Epithelial cell of proximal tubule (primary cell): Measurements from ENCODE around the gene TFPI. TPM values are rescaled to one million over a fixed set of nuclear protein-coding genes. Genes with fewer than 3 reads are reported as not detected.

Source experiments
- DNase-seq: peaks from one replicate; pipeline ENCODE4 v3.0.0-alpha.2; 2011; ENCODE audit warnings: low read depth
- H3K4me3 ChIP-seq: 2 replicates; pipeline ENCODE4 v1.5.1; 2011; ENCODE audit warnings: low read depth, mild to moderate bottlenecking, low read length
- total RNA-seq: library from RNA; depleted of rRNA; stranded (reverse); fragments of >200 nt; gene quantifications from 2 replicates; pipeline ENCODE4 v1.2.3, GENCODE V29; 2015
- TF ChIP-seq, protein P1 (sequence below): conservative IDR thresholded peaks from 2 replicates; pipeline ENCODE4 v1.5.1; 2012; ENCODE audit warnings: low read depth, mild to moderate bottlenecking, low read length

TFPI gene
- total RNA-seq, 1 donor from 2014 or later: 99.7 TPM

DNA sequence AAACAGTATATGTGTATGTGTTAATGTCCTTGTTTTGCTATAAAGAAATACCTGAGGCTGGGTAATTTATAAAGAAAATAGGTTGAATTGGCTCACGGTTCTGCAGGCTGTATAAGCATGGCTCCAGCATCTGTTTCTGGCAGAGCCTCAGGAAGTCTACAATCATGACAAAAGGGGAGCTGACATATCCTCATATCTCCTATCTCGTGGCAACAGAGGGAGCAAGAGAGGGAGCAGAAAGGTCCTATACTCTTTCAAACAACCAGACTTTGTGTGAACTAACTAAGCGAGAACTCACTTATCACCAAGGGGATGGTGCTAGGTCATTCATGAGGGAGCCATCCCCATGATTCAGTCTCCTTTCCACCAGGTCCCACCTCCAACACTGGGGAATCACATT lies 119.2 kb downstream of the TFPI start:
- TF ChIP-seq, protein P1, sequence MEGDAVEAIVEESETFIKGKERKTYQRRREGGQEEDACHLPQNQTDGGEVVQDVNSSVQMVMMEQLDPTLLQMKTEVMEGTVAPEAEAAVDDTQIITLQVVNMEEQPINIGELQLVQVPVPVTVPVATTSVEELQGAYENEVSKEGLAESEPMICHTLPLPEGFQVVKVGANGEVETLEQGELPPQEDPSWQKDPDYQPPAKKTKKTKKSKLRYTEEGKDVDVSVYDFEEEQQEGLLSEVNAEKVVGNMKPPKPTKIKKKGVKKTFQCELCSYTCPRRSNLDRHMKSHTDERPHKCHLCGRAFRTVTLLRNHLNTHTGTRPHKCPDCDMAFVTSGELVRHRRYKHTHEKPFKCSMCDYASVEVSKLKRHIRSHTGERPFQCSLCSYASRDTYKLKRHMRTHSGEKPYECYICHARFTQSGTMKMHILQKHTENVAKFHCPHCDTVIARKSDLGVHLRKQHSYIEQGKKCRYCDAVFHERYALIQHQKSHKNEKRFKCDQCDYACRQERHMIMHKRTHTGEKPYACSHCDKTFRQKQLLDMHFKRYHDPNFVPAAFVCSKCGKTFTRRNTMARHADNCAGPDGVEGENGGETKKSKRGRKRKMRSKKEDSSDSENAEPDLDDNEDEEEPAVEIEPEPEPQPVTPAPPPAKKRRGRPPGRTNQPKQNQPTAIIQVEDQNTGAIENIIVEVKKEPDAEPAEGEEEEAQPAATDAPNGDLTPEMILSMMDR: no peak
- no peak overlapping the region for H3K4me3 ChIP-seq
- no peak for DNase-seq

DNA sequence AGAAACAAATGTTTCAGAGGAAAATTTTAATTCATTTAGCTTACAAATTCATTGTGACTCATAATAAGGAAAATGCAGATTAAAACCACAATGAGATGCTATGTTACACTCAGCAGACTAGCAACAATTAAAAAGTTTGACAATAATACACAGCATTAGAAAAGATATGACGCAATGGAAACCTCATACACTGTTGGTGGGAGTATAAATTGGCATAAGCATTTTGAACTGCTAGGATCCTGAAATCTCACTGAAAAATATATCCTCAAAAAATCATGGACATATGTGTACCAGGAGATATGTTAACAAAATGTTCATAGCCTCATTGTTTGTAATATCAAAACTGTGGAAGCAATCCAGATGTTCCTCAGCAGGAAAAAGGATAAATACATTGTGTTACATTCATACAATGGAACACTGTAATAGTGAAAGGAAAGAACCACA lies 119.9 kb downstream of the TFPI start:
- DNase-seq: no peak
- TF ChIP-seq, protein P1: no peak
- H3K4me3 ChIP-seq: no peak overlapping the region

DNA sequence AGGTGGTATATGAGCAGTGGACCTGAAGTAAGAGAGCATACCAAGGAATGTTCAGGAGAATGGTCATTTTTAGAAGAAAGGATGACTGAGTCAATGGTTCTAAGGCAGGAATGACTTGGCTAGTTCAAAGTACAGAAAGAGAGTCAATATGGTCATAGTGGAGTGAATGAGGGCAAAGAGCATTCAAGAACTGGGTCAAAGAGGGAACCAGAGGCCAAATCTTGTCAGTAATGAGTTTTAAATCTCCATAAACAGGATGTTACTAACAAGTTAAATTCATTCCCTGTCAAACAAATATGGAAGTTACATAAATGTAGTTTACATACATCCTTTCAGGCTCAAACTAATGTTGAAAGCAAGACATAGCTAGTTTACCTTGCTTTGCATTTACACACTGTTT lies 122.3 kb downstream of the TFPI start:
- H3K4me3 ChIP-seq: no peak overlapping the region
- no peak for DNase-seq
- TF ChIP-seq, protein P1: no peak

GRCh38 chr2:187429989-187430388 lies 124.2 kb downstream of the TFPI start:
- no peak for DNase-seq
- TF ChIP-seq, protein P1: no peak
- no peak overlapping the region for H3K4me3 ChIP-seq

- no peak overlapping the region for H3K4me3 ChIP-seq
- DNase-seq: no peak
- TF ChIP-seq, protein P1: no peak
Observed at GRCh38 chr2:187424146-187424545, 130.1 kb downstream of the TFPI start.

DNA sequence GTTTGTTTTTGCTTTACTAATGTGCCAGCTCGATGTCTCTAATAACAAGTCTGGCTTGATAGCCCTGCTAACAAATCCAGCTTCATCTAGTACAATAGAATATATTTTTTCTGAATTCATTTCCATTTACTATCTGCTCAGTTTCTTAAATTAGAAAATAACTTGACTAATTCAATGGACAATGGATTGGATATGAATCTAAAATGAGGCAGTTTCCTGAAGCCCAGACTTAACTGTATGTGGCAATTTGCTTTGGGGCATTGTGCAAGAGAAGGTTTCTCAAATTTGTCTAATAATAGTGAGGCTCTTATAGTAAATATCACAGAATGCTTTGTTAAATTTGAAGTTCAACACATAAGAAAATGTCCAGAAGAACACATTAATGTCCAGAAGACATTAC lies 132.0 kb downstream of the TFPI start:
- TF ChIP-seq, protein P1: no peak
- H3K4me3 ChIP-seq: no peak overlapping the region
- no peak for DNase-seq

GRCh38 chr2:187421519-187421918 lies 132.7 kb downstream of the TFPI start:
- H3K4me3 ChIP-seq: no peak overlapping the region
- TF ChIP-seq, protein P1: no peak
- no peak for DNase-seq
